ENCODE measurements around the gene KCMF1.

DNA sequence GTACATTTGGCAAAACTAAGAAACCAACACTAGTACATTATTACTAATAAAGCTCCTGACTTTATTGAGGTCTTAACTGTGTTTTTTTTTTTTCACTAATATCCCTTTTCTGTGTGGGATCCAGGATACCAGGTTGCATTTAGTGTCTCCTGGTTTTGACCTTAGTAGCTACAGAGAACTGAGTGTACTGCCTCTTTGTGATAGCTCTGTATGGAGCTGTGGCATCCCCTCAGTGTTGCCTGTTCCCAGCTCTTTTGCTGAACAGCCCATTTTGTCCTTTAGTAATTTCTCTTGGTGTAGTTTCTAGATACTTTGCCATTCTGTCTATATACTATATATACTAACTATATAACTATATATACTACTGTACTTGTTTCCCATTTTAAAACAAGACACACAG, 31.6 kb downstream of the KCMF1 start:
- no peak for TF ChIP-seq POLR2AphosphoS5 (IDR thresholded peaks at IDR 0.05)
- TF ChIP-seq, protein P1, sequence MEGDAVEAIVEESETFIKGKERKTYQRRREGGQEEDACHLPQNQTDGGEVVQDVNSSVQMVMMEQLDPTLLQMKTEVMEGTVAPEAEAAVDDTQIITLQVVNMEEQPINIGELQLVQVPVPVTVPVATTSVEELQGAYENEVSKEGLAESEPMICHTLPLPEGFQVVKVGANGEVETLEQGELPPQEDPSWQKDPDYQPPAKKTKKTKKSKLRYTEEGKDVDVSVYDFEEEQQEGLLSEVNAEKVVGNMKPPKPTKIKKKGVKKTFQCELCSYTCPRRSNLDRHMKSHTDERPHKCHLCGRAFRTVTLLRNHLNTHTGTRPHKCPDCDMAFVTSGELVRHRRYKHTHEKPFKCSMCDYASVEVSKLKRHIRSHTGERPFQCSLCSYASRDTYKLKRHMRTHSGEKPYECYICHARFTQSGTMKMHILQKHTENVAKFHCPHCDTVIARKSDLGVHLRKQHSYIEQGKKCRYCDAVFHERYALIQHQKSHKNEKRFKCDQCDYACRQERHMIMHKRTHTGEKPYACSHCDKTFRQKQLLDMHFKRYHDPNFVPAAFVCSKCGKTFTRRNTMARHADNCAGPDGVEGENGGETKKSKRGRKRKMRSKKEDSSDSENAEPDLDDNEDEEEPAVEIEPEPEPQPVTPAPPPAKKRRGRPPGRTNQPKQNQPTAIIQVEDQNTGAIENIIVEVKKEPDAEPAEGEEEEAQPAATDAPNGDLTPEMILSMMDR (IDR thresholded peaks at IDR 0.05; ENCODE audit: poor library complexity, severe bottlenecking) = no peak
- TF ChIP-seq EP300 (conservative IDR thresholded peaks at IDR 0.05; ENCODE audit: poor library complexity, severe bottlenecking) = no peak
- TF ChIP-seq EZH2 (IDR thresholded peaks at IDR 0.05; ENCODE audit: borderline replicate concordance, insufficient read depth, low read length, poor library complexity, severe bottlenecking) = no peak
- TF ChIP-seq TAF1 (IDR thresholded peaks at IDR 0.05; ENCODE audit: low read depth) = no peak

Measured in neural cell (in vitro differentiated cells).